Testis (tissue), 3 donors: ENCODE measurements around the gene CSF3R. TPM values are rescaled to one million over a fixed set of nuclear protein-coding genes. Genes with fewer than 3 reads are reported as not detected.
A peak's percentile ranks its signal among the peaks of the same experiment; 100 is the strongest.

Experiments
- DNase-seq: peaks from one replicate; pipeline ENCODE4 v3.0.0-alpha.2; 2019
- H3K27ac ChIP-seq, 2 donors: fragments of 200-600 bp; sonication (generic); one replicate each; pipeline ENCODE4 v1.5.1; 2019
- H3K27me3 ChIP-seq: fragments of 200-600 bp; sonication (generic); one replicate; pipeline ENCODE4 v1.5.1; 2019
- H3K36me3 ChIP-seq: fragments of 200-600 bp; sonication (generic); one replicate; pipeline ENCODE4 v1.5.1; 2017; ENCODE audit warnings: low read depth; ENCODE audit errors: missing control alignments
- H3K4me1 ChIP-seq: fragments of 200-600 bp; sonication (generic); one replicate; pipeline ENCODE4 v1.5.1; 2019
- H3K4me3 ChIP-seq, 2 donors: fragments of 200-600 bp; sonication (generic); one replicate each; pipeline ENCODE4 v1.5.1; 2017 to 2019
- H3K9me3 ChIP-seq: fragments of 200-600 bp; sonication (generic); one replicate; pipeline ENCODE4 v1.5.1; 2017
- POLR2A ChIP-seq: fragments of 450-650 bp; IDR thresholded peaks from one replicate; pipeline ENCODE4 v1.6.1; 2017; ENCODE audit warnings: antibody characterized with exemption, mild to moderate bottlenecking, moderate library complexity
- WGBS, 2 donors: methylation state at CpG; one replicate each; pipeline ENCODE4 v1.1.5; 2018; 5-methylcytosine and 5-hydroxymethylcytosine counted together
- intact Hi-C: fragments of 100-400 bp; cut with DNase I; formaldehyde crosslinking; loops from one replicate; pipeline ENCODE4 v1.15.1; 2023; ENCODE audit warnings: low total_unique reads
- polyA plus RNA-seq: library from polyadenylated mRNA; stranded (reverse); fragments of 350-450 nt; fragmentation: Illumina TruSeq; extraction: RNeasy Lipid Tissue Mini Kit (QIAGEN cat#74804); gene quantifications from one replicate; pipeline ENCODE4 v1.2.3, GENCODE V29; 2014; ENCODE audit warnings: low read depth, low replicate concordance; ENCODE audit not compliant: insufficient read depth
- total RNA-seq, 2 donors: library from RNA; depleted of rRNA; stranded (reverse); fragments of >200 nt; gene quantifications; one replicate each; pipeline ENCODE4 v1.2.3, GENCODE V29; 2016
- TF ChIP-seq, protein P1 (sequence below), 3 experiments: fragments of 450-650 bp in 2 of 3; fragments of 200-600 bp in 1 of 3; sonication (generic) in 1 of 3; IDR thresholded peaks; one replicate each; pipeline ENCODE4 v1.5.1; 2016 to 2019; ENCODE audit warnings: antibody characterized with exemption in 3 of 3, mild to moderate bottlenecking in 2 of 3, moderate library complexity in 1 of 3

CSF3R gene
- total and polyA plus RNA-seq, 3 donors from 2014 or later = 2.0 to 4.9 (median 3.8) TPM

DNA sequence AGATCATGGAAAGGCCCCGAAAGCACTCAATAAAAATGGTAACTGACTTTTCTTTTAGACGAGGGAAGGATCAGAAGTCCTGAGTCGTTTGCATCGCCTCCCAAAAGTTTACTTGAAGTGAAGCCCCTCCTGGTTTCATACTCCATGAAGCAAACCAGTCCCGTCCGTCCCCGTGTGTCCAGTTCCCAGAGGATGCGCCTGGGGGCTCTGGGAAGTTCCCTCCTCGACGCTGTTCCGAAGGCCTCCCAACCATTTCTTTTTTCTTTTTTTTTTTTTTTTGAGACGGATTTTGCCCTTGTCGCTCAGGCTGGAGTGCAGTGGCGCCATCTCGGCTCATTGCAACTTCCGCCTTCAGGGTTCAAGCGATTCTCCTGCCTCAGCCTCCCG lies 31.8 kb downstream of the CSF3R start:
- no peak for TF ChIP-seq POLR2A
- TF ChIP-seq, protein P1, sequence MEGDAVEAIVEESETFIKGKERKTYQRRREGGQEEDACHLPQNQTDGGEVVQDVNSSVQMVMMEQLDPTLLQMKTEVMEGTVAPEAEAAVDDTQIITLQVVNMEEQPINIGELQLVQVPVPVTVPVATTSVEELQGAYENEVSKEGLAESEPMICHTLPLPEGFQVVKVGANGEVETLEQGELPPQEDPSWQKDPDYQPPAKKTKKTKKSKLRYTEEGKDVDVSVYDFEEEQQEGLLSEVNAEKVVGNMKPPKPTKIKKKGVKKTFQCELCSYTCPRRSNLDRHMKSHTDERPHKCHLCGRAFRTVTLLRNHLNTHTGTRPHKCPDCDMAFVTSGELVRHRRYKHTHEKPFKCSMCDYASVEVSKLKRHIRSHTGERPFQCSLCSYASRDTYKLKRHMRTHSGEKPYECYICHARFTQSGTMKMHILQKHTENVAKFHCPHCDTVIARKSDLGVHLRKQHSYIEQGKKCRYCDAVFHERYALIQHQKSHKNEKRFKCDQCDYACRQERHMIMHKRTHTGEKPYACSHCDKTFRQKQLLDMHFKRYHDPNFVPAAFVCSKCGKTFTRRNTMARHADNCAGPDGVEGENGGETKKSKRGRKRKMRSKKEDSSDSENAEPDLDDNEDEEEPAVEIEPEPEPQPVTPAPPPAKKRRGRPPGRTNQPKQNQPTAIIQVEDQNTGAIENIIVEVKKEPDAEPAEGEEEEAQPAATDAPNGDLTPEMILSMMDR (IDR thresholded peaks at IDR 0.05) = no peak

DNA sequence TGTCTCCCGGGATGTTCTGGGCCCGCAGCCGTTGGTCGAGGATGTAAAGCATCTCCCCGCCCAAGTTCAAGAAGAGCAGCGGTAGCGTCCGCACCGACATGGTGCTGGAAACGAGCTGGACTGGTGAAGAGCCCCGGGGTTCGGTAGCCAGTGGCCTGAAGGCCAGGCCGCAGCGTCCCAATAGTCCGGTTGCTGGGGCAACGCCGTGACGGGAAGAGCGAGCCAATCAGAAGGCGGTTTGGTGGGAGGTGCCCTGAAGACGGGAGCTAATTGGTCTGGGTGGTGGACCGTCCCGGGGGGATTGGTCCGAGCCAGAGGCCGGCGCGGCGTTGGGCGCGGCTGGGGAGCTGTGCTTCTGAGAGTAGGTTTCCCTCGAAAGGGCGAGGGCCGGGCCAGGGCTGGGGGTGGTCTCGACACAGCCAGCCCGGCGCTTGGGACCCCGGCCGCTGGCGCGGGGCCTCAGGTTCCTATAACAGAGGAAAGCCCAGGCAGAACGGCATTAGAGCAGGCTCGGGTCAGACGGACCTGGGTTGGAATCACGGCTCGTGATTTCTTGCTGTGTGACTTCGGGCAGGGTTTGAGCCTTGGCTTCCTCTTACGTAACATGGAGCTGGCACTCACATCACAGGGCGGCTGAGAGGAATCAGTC lies 32.3 kb downstream of the CSF3R start, which contains the start of gene OSCP1:
TSS of gene OSCP1 (minus strand) at position 182 of the 649 bp plus-strand sequence. CDS start at position 100, 82 bp downstream.
- 0% methylated on average over 15 to 48 of the region's 48 CpGs for WGBS, 2 donors

More for the DNA sequence above, 31.8 kb downstream of the CSF3R start:
- no peaks in the 10 kb centered on the region for H3K36me3 ChIP-seq
- H3K27ac ChIP-seq = peak overlapping the region; percentile 86 to 93
- H3K4me3 ChIP-seq = peak overlapping the region; percentile 64 to 66
- no peak for DNase-seq
- no peaks in the 10 kb centered on the region for H3K27me3 ChIP-seq
- no peaks in the 10 kb centered on the region for H3K4me1 ChIP-seq
- H3K9me3 ChIP-seq = no peaks in the 10 kb centered on the region
- 19 to 21% methylated on average over 18 of the region's 18 CpGs for WGBS, 2 donors
- intact Hi-C loops = no loop called here

DNA sequence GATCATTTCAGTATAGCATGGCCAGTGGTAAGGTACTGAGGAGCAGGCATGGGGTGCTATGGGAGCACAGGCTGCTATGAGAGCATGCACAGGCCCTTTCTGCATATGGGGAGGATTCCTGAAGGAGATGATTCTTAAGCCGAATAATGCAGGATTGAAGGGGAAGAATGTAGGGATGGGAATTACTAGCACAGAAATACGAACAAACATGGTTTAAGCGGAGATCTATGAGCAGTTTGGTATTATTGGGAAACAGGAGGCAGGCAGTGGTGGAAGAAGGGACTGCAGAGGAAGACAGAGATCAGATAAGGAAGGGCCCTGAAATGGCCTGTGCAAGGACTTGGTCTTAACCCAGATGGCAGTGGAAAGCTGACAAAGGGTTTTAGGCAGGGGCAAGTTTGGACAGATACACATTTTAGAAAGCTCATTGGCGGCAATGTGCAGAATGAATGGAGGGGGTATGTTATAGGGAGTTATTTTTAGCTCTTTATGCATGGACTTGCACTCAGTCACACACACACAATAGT lies 34.1 kb downstream of the CSF3R start:
- no peak overlapping the region for H3K4me3 ChIP-seq
- intact Hi-C loops = no loop called here
- no peaks in the 10 kb centered on the region for H3K27me3 ChIP-seq
- no peak for TF ChIP-seq POLR2A
- TF ChIP-seq, protein P1 (IDR thresholded peaks at IDR 0.05) = no peak
- H3K9me3 ChIP-seq = no peaks in the 10 kb centered on the region
- H3K4me1 ChIP-seq = no peaks in the 10 kb centered on the region
- 89 to 90% methylated on average over 4 of the region's 4 CpGs for WGBS, 2 donors
- DNase-seq = no peak
- H3K27ac ChIP-seq = no peak overlapping the region
- no peaks in the 10 kb centered on the region for H3K36me3 ChIP-seq

More for the DNA sequence above, 32.3 kb downstream of the CSF3R start, which contains the start of gene OSCP1:
- no peaks in the 10 kb centered on the region for H3K4me1 ChIP-seq
- peak; percentile 98 for DNase-seq
- peak within 1 kb of the TSS; percentile 86 to 93 for H3K27ac ChIP-seq
- H3K36me3 ChIP-seq = no peaks in the 10 kb centered on the region
- TF ChIP-seq, protein P1 (IDR thresholded peaks at IDR 0.05) = no peak
- peak; percentile 88 for TF ChIP-seq POLR2A
- H3K4me3 ChIP-seq = peak within 1 kb of the TSS; percentile 64 to 66
- intact Hi-C loops = no loop called here
- H3K9me3 ChIP-seq = no peaks in the 10 kb centered on the region
- no peaks in the 10 kb centered on the region for H3K27me3 ChIP-seq

DNA sequence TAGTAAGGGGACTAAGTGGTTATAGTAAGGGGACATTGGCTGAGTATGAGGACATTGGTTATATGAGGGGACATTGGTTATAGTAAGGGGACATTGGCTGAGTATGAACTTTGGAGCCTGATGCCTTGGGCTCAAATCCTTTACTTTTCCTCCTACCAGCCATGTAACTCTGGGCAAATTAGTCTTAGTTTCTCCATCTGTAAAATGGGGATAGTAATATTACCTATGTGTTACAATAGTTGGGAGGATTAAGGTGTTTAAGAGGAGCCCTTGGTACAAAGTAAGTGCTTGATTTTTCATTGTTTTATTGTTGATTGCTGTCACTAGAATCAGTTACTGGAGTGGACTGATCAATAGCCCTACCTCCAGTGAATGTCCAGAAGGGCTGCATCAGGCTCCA lies 35.3 kb downstream of the CSF3R start:
- intact Hi-C loops = no loop called here
- no peaks in the 10 kb centered on the region for H3K36me3 ChIP-seq

More for the DNA sequence above, 35.3 kb downstream of the CSF3R start:
- Histone ChIP-seq H3K27ac (no peak overlapping the region), H3K9me3 (no peaks in the 10 kb centered on the region), H3K27me3 (no peaks in the 10 kb centered on the region), H3K4me3 (no peak overlapping the region), H3K4me1 (no peaks in the 10 kb centered on the region)
- DNase-seq = no peak
- no peak for TF ChIP-seq POLR2A
- TF ChIP-seq, protein P1 (IDR thresholded peaks at IDR 0.05) = no peak
